H1 (cell line): Measurements from ENCODE around the gene MAP3K6. TPM values are rescaled to one million over a fixed set of nuclear protein-coding genes. Genes with fewer than 3 reads are reported as not detected.

Experiments used
- BRCA1 ChIP-seq: IDR thresholded peaks from 2 replicates; pipeline ENCODE4 v1.6.1; 2012; ENCODE audit warnings: low read depth, low read length, improper control_type of control experiment
- CHD2 ChIP-seq: IDR thresholded peaks from 2 replicates; pipeline ENCODE4 v1.6.1; 2012; ENCODE audit warnings: low read length, improper control_type of control experiment
- KDM1A ChIP-seq: fragments of 200-600, 300-600 bp; sonication (generic); IDR thresholded peaks from 2 replicates; pipeline ENCODE4 v1.7.1; 2016; ENCODE audit warnings: mild to moderate bottlenecking, low read length, borderline replicate concordance
- SIN3A ChIP-seq, 2 experiments: IDR thresholded peaks in 1 of 2; conservative IDR thresholded peaks in 1 of 2; 2 replicates each; pipeline ENCODE4 v1.6.1; 2011 to 2012; ENCODE audit warnings: low read length in 2 of 2, improper control_type of control experiment in 1 of 2, low read depth in 1 of 2, mild to moderate bottlenecking in 1 of 2
- SP1 ChIP-seq: IDR thresholded peaks from 2 replicates; pipeline ENCODE4 v1.6.1; 2011; ENCODE audit warnings: low read depth, low read length
- SP4 ChIP-seq: IDR thresholded peaks from 2 replicates; pipeline ENCODE4 v1.6.1; 2012; ENCODE audit warnings: low read length, inconsistent platforms
- TEAD4 ChIP-seq: IDR thresholded peaks from 2 replicates; pipeline ENCODE4 v1.6.1; 2012; ENCODE audit warnings: low read depth, low read length, inconsistent platforms, mixed read lengths
- polyA plus RNA-seq, 7 experiments: library from polyadenylated mRNA; depleted of rRNA in 3 of 7; stranded (reverse) in 5 of 7; unstranded in 2 of 7; fragments of >200 nt in 5 of 7; fragments of 200-250 nt in 2 of 7; gene quantifications; 1 replicate in 5 of 7; 2 replicates in 1 of 7; 4 replicates in 1 of 7; pipeline versions ENCODE4 v1.2.1 to v1.2.3, GENCODE V29; 2011 to 2013; ENCODE audit warnings: missing spikeins in 2 of 7, mixed read lengths in 2 of 7
- total RNA-seq: library from RNA; stranded (reverse); fragmentation: NEBNext Ultra II Directional; extraction: Animal tissue kit (Norgen Biotek cat#: 25700); gene quantifications from 2 replicates; pipeline ENCODE4 v1.2.1, GENCODE V29; 2021
- TF ChIP-seq, protein P1 (sequence below): IDR thresholded peaks from 2 replicates; pipeline ENCODE4 v1.6.1; 2012; ENCODE audit warnings: inconsistent platforms
- TF ChIP-seq, protein P2 (sequence below): IDR thresholded peaks from 2 replicates; pipeline ENCODE4 v1.6.1; 2012; ENCODE audit warnings: inconsistent platforms
- TF ChIP-seq, protein P3 (sequence below), 3 experiments: IDR thresholded peaks; 1 replicate in 2 of 3; 2 replicates in 1 of 3; pipeline versions ENCODE4 v1.5.1 to v1.6.1; 2011; ENCODE audit warnings: low read length in 3 of 3, mild to moderate bottlenecking in 3 of 3, inconsistent platforms in 2 of 3, low read depth in 1 of 3, moderate library complexity in 1 of 3; ENCODE audit not compliant: insufficient read depth in 1 of 3; ENCODE audit errors: control extremely low read depth in 1 of 3

MAP3K6 gene
- total and polyA plus RNA-seq, 2 of the 8 experiments (the other 6 are each of a cell fraction or from before 2014, with no cell fraction given): 7.4 to 7.6 TPM

GRCh38 chr1:27357281-27358037 lies 9.3 kb downstream of the MAP3K6 start (continued):
- peak; percentile 69; the same call in 1 of the 2 replicates for TF ChIP-seq KDM1A
- peak; percentile 85; the same call in 1 of the 2 replicates for TF ChIP-seq SP4
- TF ChIP-seq BRCA1: no peak
- no peak for TF ChIP-seq CHD2
- 0 out of 2 replicates have a peak, but pooled peaks have one; percentile 9 for TF ChIP-seq TEAD4
- TF ChIP-seq, protein P1, sequence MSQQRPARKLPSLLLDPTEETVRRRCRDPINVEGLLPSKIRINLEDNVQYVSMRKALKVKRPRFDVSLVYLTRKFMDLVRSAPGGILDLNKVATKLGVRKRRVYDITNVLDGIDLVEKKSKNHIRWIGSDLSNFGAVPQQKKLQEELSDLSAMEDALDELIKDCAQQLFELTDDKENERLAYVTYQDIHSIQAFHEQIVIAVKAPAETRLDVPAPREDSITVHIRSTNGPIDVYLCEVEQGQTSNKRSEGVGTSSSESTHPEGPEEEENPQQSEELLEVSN: peak; percentile 58
- TF ChIP-seq, protein P2, sequence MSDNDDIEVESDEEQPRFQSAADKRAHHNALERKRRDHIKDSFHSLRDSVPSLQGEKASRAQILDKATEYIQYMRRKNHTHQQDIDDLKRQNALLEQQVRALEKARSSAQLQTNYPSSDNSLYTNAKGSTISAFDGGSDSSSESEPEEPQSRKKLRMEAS: peak; percentile 89
- 0 out of 2 replicates have a peak, but pooled peaks have one; percentile 57 for TF ChIP-seq SP1
- TF ChIP-seq, protein P3, sequence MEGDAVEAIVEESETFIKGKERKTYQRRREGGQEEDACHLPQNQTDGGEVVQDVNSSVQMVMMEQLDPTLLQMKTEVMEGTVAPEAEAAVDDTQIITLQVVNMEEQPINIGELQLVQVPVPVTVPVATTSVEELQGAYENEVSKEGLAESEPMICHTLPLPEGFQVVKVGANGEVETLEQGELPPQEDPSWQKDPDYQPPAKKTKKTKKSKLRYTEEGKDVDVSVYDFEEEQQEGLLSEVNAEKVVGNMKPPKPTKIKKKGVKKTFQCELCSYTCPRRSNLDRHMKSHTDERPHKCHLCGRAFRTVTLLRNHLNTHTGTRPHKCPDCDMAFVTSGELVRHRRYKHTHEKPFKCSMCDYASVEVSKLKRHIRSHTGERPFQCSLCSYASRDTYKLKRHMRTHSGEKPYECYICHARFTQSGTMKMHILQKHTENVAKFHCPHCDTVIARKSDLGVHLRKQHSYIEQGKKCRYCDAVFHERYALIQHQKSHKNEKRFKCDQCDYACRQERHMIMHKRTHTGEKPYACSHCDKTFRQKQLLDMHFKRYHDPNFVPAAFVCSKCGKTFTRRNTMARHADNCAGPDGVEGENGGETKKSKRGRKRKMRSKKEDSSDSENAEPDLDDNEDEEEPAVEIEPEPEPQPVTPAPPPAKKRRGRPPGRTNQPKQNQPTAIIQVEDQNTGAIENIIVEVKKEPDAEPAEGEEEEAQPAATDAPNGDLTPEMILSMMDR (IDR thresholded peaks at IDR 0.05; ENCODE audit: control extremely low read depth in 1 of 3, insufficient read depth in 1 of 3, low read depth in 1 of 3, low read length in 3 of 3): peak in 2 of 3 experiments; percentile 94 to 98; a peak in 3 of 4 replicates
- TF ChIP-seq SIN3A (conservative IDR thresholded peaks at IDR 0.05 in 1 of 2, IDR thresholded peaks at IDR 0.05 in 1 of 2; ENCODE audit: low read depth in 1 of 2, low read length in 2 of 2): peak in 1 of 2 experiments; percentile 54; a peak in 1 of 4 replicates
